Renal pelvis (tissue), 4 donors: Measurements from ENCODE around the gene CELA2B. TPM values are rescaled to one million over a fixed set of nuclear protein-coding genes. Genes with fewer than 3 reads are reported as not detected.
"Not testable (repeated sequence)": the region's sequence is repeated elsewhere in the genome, so short reads cannot be mapped to it uniquely, and the experiment has no call there.

ENCODE experiments used
- DNase-seq: peaks from one replicate; pipeline ENCODE4 v3.0.0-alpha.2; 2013
- polyA plus RNA-seq, 3 donors: library from polyadenylated mRNA; unstranded; fragments of 120-200 nt; gene quantifications; one replicate each; pipeline ENCODE4 v1.2.1, GENCODE V29; 2013; ENCODE audit not compliant: insufficient read length in 3 of 3

CELA2B gene
- polyA plus RNA-seq, 3 donors, result 0.31 to 0.90 (median 0.59) TPM

- not testable (repeated sequence) for DNase-seq
Observed at GRCh38 chr1:15466955-15467625, 8.8 kb upstream of the CELA2B start.

- DNase-seq, result no peak
Observed at GRCh38 chr1:15468145-15468544, 7.8 kb upstream of the CELA2B start.

GRCh38 chr1:15469361-15469760 is 6.5 kb upstream of the CELA2B start:
- no peak for DNase-seq

- DNase-seq, result not testable (repeated sequence)
Observed at GRCh38 chr1:15469821-15470448, 6.0 kb upstream of the CELA2B start.

GRCh38 chr1:15471067-15471466 is 4.8 kb upstream of the CELA2B start:
- DNase-seq, result not testable (repeated sequence)

GRCh38 chr1:15471723-15472122 is 4.2 kb upstream of the CELA2B start:
- DNase-seq, result not testable (repeated sequence)

- DNase-seq, result no peak
Observed at GRCh38 chr1:15472587-15472986, 3.3 kb upstream of the CELA2B start.

GRCh38 chr1:15476927-15477326 is 1.0 kb downstream of the CELA2B start:
- DNase-seq, result no peak

- no peak for DNase-seq
Observed at GRCh38 chr1:15477646-15478212, 1.8 kb downstream of the CELA2B start.

GRCh38 chr1:15479654-15480347 is 3.9 kb downstream of the CELA2B start:
- DNase-seq, result no peak

- DNase-seq, result not testable (repeated sequence)
Observed at GRCh38 chr1:15482455-15482854, 6.6 kb downstream of the CELA2B start.

GRCh38 chr1:15482983-15483543 is 7.2 kb downstream of the CELA2B start:
- not testable (repeated sequence) for DNase-seq

GRCh38 chr1:15483971-15484370 is 8.1 kb downstream of the CELA2B start:
- no peak for DNase-seq

GRCh38 chr1:15484443-15484842 is 8.5 kb downstream of the CELA2B start:
- DNase-seq, result not testable (repeated sequence)

GRCh38 chr1:15485636-15486035 is 9.7 kb downstream of the CELA2B start:
- DNase-seq, result no peak

- not testable (repeated sequence) for DNase-seq
Observed at GRCh38 chr1:15486844-15487610, 11.1 kb downstream of the CELA2B start.

- DNase-seq, result no peak
Observed at GRCh38 chr1:15488371-15488770, 12.5 kb downstream of the CELA2B start.

- no peak for DNase-seq
Observed at GRCh38 chr1:15489052-15489736, 13.3 kb downstream of the CELA2B start.

- DNase-seq, result not testable (repeated sequence)
Observed at GRCh38 chr1:15491010-15491409, 15.1 kb downstream of the CELA2B start.

- DNase-seq, result no peak
Observed at GRCh38 chr1:15492596-15492995, 16.7 kb downstream of the CELA2B start.

GRCh38 chr1:15493869-15494390 is 18.0 kb downstream of the CELA2B start:
- no peak for DNase-seq
